Transverse colon (tissue), 3 donors: ENCODE measurements around the gene ANKRD1.

Source experiments
- CTCF ChIP-seq, 5 experiments: fragments of 200-600 bp in 3 of 5; fragments of 450-650 bp in 2 of 5; sonication (generic) in 3 of 5; IDR thresholded peaks; 1 replicate in 2 of 5; 2 replicates in 3 of 5; pipeline ENCODE4 v1.5.1; 2016 to 2017; ENCODE audit warnings: antibody characterized with exemption in 5 of 5, inconsistent platforms in 3 of 5, mild to moderate bottlenecking in 2 of 5, moderate library complexity in 1 of 5
- POLR2A ChIP-seq: fragments of 450-650 bp; IDR thresholded peaks from one replicate; pipeline ENCODE4 v1.6.1; 2016; ENCODE audit warnings: antibody characterized with exemption, mild to moderate bottlenecking, moderate library complexity

DNA sequence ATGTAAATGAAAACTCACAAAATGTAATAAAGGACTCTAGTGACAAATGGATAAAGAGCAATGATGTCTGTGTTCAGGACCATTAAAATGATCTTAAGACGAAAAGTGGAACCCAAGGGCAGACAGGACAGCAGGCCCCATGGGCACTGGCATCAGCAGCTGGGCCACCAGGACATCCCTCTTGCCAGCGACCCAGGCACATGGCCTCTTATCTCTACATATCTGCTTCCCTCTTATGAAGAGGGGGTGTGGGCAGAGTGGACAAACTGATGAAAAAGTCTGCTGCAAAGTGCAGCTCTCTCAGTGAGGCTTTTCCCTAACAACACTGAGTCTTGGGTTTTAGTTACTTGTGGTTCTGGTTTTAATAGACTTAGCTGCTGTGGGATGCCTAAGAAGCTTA is 44.8 kb upstream of the ANKRD1 start:
- TF ChIP-seq POLR2A (no peak), CTCF (IDR thresholded peaks at IDR 0.05) (no peak)
